Measurements from ENCODE around the gene KRTAP10-1.

Gene KRTAP10-1

DNA sequence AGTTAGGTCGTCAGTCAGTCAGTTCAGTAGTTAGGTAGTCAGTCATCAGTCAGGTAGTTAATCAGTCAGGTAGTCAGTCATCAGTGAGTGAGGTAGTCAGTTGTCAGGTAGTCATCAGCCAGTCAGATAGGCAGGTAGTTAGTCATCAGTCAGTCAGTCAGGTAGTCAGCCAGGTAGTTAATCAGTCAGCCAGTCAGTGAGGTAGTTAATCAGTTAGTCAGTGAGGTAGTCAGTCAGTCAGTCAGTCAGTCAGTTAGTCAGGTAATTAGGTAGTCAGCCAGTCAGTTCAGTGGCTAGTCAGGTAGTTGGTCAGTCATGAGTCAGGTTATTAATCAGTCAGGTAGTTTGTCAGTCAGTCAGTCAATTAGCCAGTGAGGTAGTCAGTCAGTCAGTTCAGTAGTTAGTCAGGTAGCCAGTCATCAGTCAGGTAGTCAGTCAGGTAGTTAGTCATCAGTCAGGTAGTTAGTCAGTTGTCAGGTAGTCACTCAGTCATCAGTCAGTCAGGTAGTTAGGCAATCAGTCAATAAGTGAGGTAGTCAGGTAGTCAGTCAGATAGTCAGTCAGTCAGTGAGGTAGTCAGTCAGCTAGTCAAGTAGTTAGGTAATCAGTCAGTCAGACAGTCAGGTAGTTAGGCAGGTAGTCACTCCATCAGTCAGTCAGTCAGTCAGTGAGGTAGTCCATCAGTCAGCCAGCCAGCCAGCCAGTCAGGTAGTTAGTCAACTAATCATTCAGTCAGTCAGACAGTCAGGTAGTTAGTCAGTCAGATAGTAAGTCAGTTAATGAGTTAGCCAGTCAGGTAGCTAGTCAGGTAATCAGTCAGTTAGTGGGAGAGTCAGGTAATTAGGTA lies 16.2 kb downstream of the KRTAP10-1 start:
- Histone ChIP-seq H3K36me3 (ENCODE audit: insufficient read depth, low read length) (no peaks in the 10 kb centered on the region), H3K4me3 (ENCODE audit: low read depth in 1 of 2, low read length in 2 of 2) (no peak overlapping the region), H4K20me1 (ENCODE audit: insufficient read depth, low read length) (no peaks in the 10 kb centered on the region), H3K27ac (ENCODE audit: low read length) (no peak overlapping the region), H3K4me1 (ENCODE audit: insufficient read depth, low read length) (no peaks in the 10 kb centered on the region), H2AFZ (ENCODE audit: low read depth, low read length) (no peak overlapping the region), H3K79me2 (ENCODE audit: insufficient read depth, low read length) (no peaks in the 10 kb centered on the region), H3K9ac (ENCODE audit: low read depth, low read length) (no peak overlapping the region), H3K27me3 (ENCODE audit: insufficient read depth, low read length, poor library complexity) (no peaks in the 10 kb centered on the region), H3K9me3 (ENCODE audit: insufficient read depth, low read length, severe bottlenecking) (no peaks in the 10 kb centered on the region), H3K4me2 (ENCODE audit: insufficient read depth, low read length) (no peak overlapping the region)
- ATAC-seq (ENCODE audit: insufficient read depth, low read depth) (no peak), DNase-seq (no peak)
- no peak for TF ChIP-seq EZH2 (IDR thresholded peaks at IDR 0.05; ENCODE audit: borderline replicate concordance, low read depth, low read length, severe bottlenecking)

DNA sequence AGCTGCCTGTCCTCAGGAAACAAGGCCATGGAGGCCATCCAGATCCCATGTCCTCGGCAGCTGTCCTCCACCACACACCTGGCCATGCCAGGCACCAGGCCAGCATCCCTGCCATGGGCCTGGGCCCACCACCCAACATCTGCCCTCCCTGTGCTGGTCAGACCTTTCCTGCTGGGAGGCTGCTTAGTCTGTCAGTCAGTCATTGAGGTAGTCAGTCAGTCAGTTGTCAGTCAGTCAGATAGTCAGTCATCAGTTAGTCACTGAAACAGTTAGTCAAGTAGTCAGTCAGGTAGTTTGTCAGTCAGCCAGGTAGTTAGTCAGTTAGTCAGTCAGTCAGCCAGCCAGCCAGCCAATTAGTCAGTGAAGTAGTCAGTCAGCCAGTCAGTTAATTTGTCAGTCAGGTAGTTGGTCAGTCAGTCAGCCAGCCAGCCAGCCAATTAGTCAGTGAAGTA lies 17.2 kb downstream of the KRTAP10-1 start:
- Histone ChIP-seq H3K27me3 (ENCODE audit: insufficient read depth, low read length, poor library complexity) (no peaks in the 10 kb centered on the region), H3K4me2 (ENCODE audit: insufficient read depth, low read length) (no peak overlapping the region), H2AFZ (ENCODE audit: low read depth, low read length) (no peak overlapping the region), H3K9ac (ENCODE audit: low read depth, low read length) (no peak overlapping the region), H3K79me2 (ENCODE audit: insufficient read depth, low read length) (no peaks in the 10 kb centered on the region), H3K4me1 (ENCODE audit: insufficient read depth, low read length) (no peaks in the 10 kb centered on the region), H4K20me1 (ENCODE audit: insufficient read depth, low read length) (no peaks in the 10 kb centered on the region), H3K27ac (ENCODE audit: low read length) (no peak overlapping the region), H3K9me3 (ENCODE audit: insufficient read depth, low read length, severe bottlenecking) (no peaks in the 10 kb centered on the region), H3K36me3 (ENCODE audit: insufficient read depth, low read length) (no peaks in the 10 kb centered on the region), H3K4me3 (ENCODE audit: low read depth in 1 of 2, low read length in 2 of 2) (no peak overlapping the region)
- ATAC-seq (ENCODE audit: insufficient read depth, low read depth) (no peak), DNase-seq (no peak)
- TF ChIP-seq, protein P1, sequence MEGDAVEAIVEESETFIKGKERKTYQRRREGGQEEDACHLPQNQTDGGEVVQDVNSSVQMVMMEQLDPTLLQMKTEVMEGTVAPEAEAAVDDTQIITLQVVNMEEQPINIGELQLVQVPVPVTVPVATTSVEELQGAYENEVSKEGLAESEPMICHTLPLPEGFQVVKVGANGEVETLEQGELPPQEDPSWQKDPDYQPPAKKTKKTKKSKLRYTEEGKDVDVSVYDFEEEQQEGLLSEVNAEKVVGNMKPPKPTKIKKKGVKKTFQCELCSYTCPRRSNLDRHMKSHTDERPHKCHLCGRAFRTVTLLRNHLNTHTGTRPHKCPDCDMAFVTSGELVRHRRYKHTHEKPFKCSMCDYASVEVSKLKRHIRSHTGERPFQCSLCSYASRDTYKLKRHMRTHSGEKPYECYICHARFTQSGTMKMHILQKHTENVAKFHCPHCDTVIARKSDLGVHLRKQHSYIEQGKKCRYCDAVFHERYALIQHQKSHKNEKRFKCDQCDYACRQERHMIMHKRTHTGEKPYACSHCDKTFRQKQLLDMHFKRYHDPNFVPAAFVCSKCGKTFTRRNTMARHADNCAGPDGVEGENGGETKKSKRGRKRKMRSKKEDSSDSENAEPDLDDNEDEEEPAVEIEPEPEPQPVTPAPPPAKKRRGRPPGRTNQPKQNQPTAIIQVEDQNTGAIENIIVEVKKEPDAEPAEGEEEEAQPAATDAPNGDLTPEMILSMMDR (IDR thresholded peaks at IDR 0.05; ENCODE audit: borderline replicate concordance, extremely low read depth, low read length, poor library complexity, severe bottlenecking): no peak
- TF ChIP-seq EZH2 (IDR thresholded peaks at IDR 0.05; ENCODE audit: borderline replicate concordance, low read depth, low read length, severe bottlenecking): no peak

DNA sequence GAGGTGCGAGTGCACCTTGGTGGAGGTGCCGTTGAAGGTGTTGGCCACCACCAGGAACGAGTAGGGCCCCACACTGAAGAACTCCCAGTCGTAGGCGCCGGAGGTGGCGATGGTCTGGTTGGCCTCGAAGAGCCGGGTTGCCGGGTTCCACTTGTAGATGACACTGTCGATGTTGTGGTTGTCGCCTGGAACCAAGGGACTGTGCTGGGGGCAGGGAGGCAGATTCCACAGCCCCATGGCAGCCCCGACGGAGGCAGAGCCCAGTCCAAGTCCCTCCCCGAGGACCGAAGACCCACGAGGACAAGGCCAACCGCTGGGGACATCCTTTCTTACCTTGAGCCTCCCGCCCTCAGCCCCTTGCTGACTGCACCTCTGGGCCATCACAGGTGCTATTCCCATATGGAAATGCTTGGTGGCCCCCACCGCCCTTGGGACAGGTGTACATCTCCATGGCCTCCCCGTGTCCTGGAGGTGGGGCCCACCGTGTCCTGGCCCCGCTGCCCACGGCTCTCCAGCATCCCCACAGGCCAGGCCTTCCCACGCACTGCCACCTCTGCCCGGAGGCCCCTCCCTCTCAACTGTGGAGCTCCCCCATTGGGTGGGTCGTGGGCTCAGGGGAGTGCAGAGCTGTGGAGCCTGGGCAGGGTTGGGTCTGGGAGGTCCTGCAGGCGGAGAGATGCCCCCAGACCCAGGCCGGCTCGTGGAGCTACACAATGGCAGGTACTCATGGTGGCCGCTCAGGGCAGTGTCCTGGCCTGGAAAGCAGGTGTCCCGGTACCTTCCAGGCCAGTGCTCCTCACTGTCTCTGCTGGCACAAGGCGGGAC lies 17.9 kb downstream of the KRTAP10-1 start:
- Histone ChIP-seq H3K9me3 (ENCODE audit: insufficient read depth, low read length, severe bottlenecking) (no peaks in the 10 kb centered on the region), H3K79me2 (ENCODE audit: insufficient read depth, low read length) (no peaks in the 10 kb centered on the region), H3K4me3 (ENCODE audit: low read depth in 1 of 2, low read length in 2 of 2) (no peak overlapping the region), H3K36me3 (ENCODE audit: insufficient read depth, low read length) (no peaks in the 10 kb centered on the region), H3K4me2 (ENCODE audit: insufficient read depth, low read length) (no peak overlapping the region), H3K9ac (ENCODE audit: low read depth, low read length) (no peak overlapping the region), H3K27ac (ENCODE audit: low read length) (no peak overlapping the region), H2AFZ (ENCODE audit: low read depth, low read length) (no peak overlapping the region), H3K4me1 (ENCODE audit: insufficient read depth, low read length) (no peaks in the 10 kb centered on the region), H4K20me1 (ENCODE audit: insufficient read depth, low read length) (no peaks in the 10 kb centered on the region), H3K27me3 (ENCODE audit: insufficient read depth, low read length, poor library complexity) (no peaks in the 10 kb centered on the region)
- TF ChIP-seq, protein P1 (IDR thresholded peaks at IDR 0.05; ENCODE audit: borderline replicate concordance, extremely low read depth, low read length, poor library complexity, severe bottlenecking): no peak
- TF ChIP-seq EZH2 (IDR thresholded peaks at IDR 0.05; ENCODE audit: borderline replicate concordance, low read depth, low read length, severe bottlenecking): no peak
- DNase-seq: no peak
- ATAC-seq (ENCODE audit: insufficient read depth, low read depth): no peak

Data from DND-41 (cell line).